ENCODE results near the gene GPR15LG.

GRCh38 chr10:84179059-84179710 is 5.6 kb downstream of the GPR15LG start:
- TF ChIP-seq CTCF (conservative IDR thresholded peaks at IDR 0.05; ENCODE audit: low read depth in 2 of 2) (no peak), EZH2phosphoT487 (IDR thresholded peaks at IDR 0.05; ENCODE audit: unreplicated experiment) (no peak), POLR2AphosphoS5 (IDR thresholded peaks at IDR 0.05; ENCODE audit: low read depth) (no peak), EZH2 (IDR thresholded peaks at IDR 0.05; ENCODE audit: low read depth, unreplicated experiment) (no peak), JUNB (IDR thresholded peaks at IDR 0.05; ENCODE audit: unreplicated experiment) (no peak), REST (IDR thresholded peaks at IDR 0.05; ENCODE audit: unreplicated experiment) (no peak), STAT1 (IDR thresholded peaks at IDR 0.05; ENCODE audit: unreplicated experiment) (no peak), NANOG (IDR thresholded peaks at IDR 0.05; ENCODE audit: borderline replicate concordance) (no peak), CREB1 (CRISPR knock-in tag; IDR thresholded peaks at IDR 0.05; ENCODE audit: low read depth) (no peak), ETS1 (IDR thresholded peaks at IDR 0.05) (no peak), ZNF462 (CRISPR knock-in tag; IDR thresholded peaks at IDR 0.05) (no peak)
